ENCODE data around the gene ICA1. TPM values are rescaled to one million over a fixed set of nuclear protein-coding genes. Genes with fewer than 3 reads are reported as not detected.

ICA1 gene
- polyA plus RNA-seq, 1 donor (not counting 4 experiments of a cell fraction or from before 2014, with no cell fraction given), result 1.9 TPM

GRCh38 chr7:8271960-8272359 lies 10.0 kb upstream of the ICA1 start:
- Histone ChIP-seq H3K36me3 (ENCODE audit: control insufficient read depth in 2 of 2, extremely low read depth in 1 of 2, insufficient read depth in 2 of 2, low read length in 2 of 2) (no peaks in the 10 kb centered on the region), H3K9me1 (ENCODE audit: control insufficient read depth, extremely low read depth, insufficient read depth, low read length) (no peaks in the 10 kb centered on the region), H3K9me3 (ENCODE audit: control insufficient read depth, low read depth, low read length) (no peaks in the 10 kb centered on the region), H3K4me1 (ENCODE audit: control insufficient read depth, extremely low read depth, insufficient read depth, low read length) (no peaks in the 10 kb centered on the region), H3K4me2 (ENCODE audit: control insufficient read depth, extremely low read depth, insufficient read depth, low read depth, low read length) (no peak overlapping the region), H3K9ac (ENCODE audit: control insufficient read depth, extremely low read depth, insufficient read depth, low read length) (no peak overlapping the region), H3K79me2 (ENCODE audit: control insufficient read depth, insufficient read depth, low read length) (no peaks in the 10 kb centered on the region), H2AFZ (ENCODE audit: control insufficient read depth, low read length) (no peak overlapping the region), H3K4me3 (ENCODE audit: control insufficient read depth in 2 of 3, extremely low read depth in 1 of 3, insufficient read depth in 2 of 3, low read depth in 1 of 3, low read length in 3 of 3) (no peak overlapping the region), H4K20me1 (ENCODE audit: control insufficient read depth, extremely low read depth, insufficient read depth, low read length) (no peaks in the 10 kb centered on the region), H3K27ac (ENCODE audit: control insufficient read depth, insufficient read depth, low read length) (no peak overlapping the region), H3K27me3 (ENCODE audit: control insufficient read depth, extremely low read depth, insufficient read depth, low read length) (no peaks in the 10 kb centered on the region)
- no peak for FAIRE-seq
- TF ChIP-seq CTCF (optimal IDR thresholded peaks at IDR 0.05 in 1 of 3, IDR thresholded peaks at IDR 0.05 in 1 of 3, conservative IDR thresholded peaks at IDR 0.05 in 1 of 3; ENCODE audit: extremely low read depth in 1 of 3, insufficient read depth in 2 of 3, low read length in 3 of 3) (no peak), EZH2 (IDR thresholded peaks at IDR 0.05; ENCODE audit: low read length) (no peak)
- dilution Hi-C loops (cut with MboI; ENCODE audit: extremely low pct_ligation_motif_present, low sequenced_read_pairs), result no loop called here
- DNase-seq (ENCODE audit: low read depth, low spot score), result no peak

GRCh38 chr7:8263048-8263447 lies 1.1 kb upstream of the ICA1 start:
- FAIRE-seq, result no peak
- no peak overlapping the region for H2AFZ ChIP-seq (ENCODE audit: control insufficient read depth, low read length)
- H3K9me1 ChIP-seq (ENCODE audit: control insufficient read depth, extremely low read depth, insufficient read depth, low read length), result no peaks in the 10 kb centered on the region
- H3K27me3 ChIP-seq (ENCODE audit: control insufficient read depth, extremely low read depth, insufficient read depth, low read length), result peaks cover 4% of the 10 kb centered on the region
- H3K4me2 ChIP-seq (ENCODE audit: control insufficient read depth, extremely low read depth, insufficient read depth, low read depth, low read length), result no peak overlapping the region
- H3K4me1 ChIP-seq (ENCODE audit: control insufficient read depth, extremely low read depth, insufficient read depth, low read length), result no peaks in the 10 kb centered on the region
- no peak overlapping the region for H3K4me3 ChIP-seq (ENCODE audit: control insufficient read depth in 2 of 3, extremely low read depth in 1 of 3, insufficient read depth in 2 of 3, low read depth in 1 of 3, low read length in 3 of 3)
- TF ChIP-seq EZH2 (IDR thresholded peaks at IDR 0.05; ENCODE audit: low read length) (no peak), CTCF (optimal IDR thresholded peaks at IDR 0.05 in 1 of 3, IDR thresholded peaks at IDR 0.05 in 1 of 3, conservative IDR thresholded peaks at IDR 0.05 in 1 of 3; ENCODE audit: extremely low read depth in 1 of 3, insufficient read depth in 2 of 3, low read length in 3 of 3) (no peak)
- DNase-seq (ENCODE audit: low read depth, low spot score), result no peak
- no peak overlapping the region for H3K27ac ChIP-seq (ENCODE audit: control insufficient read depth, insufficient read depth, low read length)
- H4K20me1 ChIP-seq (ENCODE audit: control insufficient read depth, extremely low read depth, insufficient read depth, low read length), result no peaks in the 10 kb centered on the region
- H3K9me3 ChIP-seq (ENCODE audit: control insufficient read depth, low read depth, low read length), result no peaks in the 10 kb centered on the region
- no peaks in the 10 kb centered on the region for H3K79me2 ChIP-seq (ENCODE audit: control insufficient read depth, insufficient read depth, low read length)
- H3K36me3 ChIP-seq (ENCODE audit: control insufficient read depth in 2 of 2, extremely low read depth in 1 of 2, insufficient read depth in 2 of 2, low read length in 2 of 2), result no peaks in the 10 kb centered on the region
- dilution Hi-C loops (cut with MboI; ENCODE audit: extremely low pct_ligation_motif_present, low sequenced_read_pairs), result no loop called here
- H3K9ac ChIP-seq (ENCODE audit: control insufficient read depth, extremely low read depth, insufficient read depth, low read length), result no peak overlapping the region

Data from keratinocyte (primary cell).